ENCODE results near the gene PMM2. TPM values are rescaled to one million over a fixed set of nuclear protein-coding genes. Genes with fewer than 3 reads are reported as not detected.

PMM2 gene
- total RNA-seq, 1 experiment from 2014 or later = 35.2 TPM

DNA sequence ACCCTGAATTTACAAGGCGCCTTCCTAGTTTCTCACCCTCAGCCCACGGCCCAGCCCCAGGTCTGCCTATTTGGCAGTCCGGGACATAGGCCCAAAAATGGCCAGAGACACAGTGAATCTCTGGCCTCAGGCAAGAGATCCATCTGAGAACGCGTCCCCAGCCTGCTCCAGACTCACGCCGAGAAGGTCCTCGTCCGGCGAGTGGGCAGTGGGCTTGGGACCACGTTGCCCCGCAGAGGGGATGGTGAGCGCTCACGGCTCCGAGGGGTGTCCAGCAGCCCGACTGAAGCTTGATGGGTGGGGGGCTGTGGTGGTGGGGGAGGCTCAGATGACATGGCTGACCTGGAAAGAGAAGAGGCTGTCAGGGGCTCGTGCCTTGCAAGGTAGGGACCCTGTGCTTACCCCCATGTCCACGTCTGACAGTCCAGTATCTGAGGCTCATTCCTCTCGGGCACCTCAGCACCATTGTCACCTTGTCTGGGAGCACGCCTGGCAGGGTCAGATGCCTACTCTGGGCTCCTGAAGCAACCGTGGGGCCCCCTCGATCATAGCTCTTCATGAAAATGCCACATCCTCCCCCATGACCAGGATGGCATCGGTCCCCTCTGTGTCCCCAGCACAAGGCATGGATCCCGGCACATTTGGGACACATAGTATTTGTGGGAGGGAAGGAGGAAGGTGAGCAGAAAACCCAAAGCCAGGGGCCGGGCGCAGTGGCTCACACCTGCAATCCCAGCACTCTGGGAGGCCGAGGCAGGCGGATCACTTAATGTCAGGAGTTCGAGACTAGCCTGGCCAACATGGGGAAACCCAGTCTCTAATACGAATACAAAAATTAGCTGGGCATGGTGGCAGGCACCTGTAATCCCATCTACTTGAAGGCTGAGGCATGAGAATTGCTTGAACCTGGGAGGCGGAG, 61.6 kb downstream of the PMM2 start:
- Histone ChIP-seq H3K9me3 (ENCODE audit: low read length) (no peaks in the 10 kb centered on the region), H3K79me2 (ENCODE audit: low read length) (peaks cover 36% of the 10 kb centered on the region), H3K9ac (ENCODE audit: low read length) (no peak overlapping the region), H3K4me2 (ENCODE audit: low read length) (no peak overlapping the region), H3K27me3 (ENCODE audit: low read length) (no peaks in the 10 kb centered on the region), H3K27ac (ENCODE audit: low read length) (no peak overlapping the region), H3K36me3 (ENCODE audit: low read depth, low read length) (0 out of 2 replicates have a peak, but pooled peaks cover 4% of the 10 kb centered on the region), H4K20me1 (ENCODE audit: low read length) (peaks cover 9% of the 10 kb centered on the region), H3F3A (ENCODE audit: low read length, unreplicated experiment) (no peaks in the 10 kb centered on the region), H3K4me3 (ENCODE audit: low read length) (no peak overlapping the region), H3K4me1 (ENCODE audit: insufficient read depth, low read length) (no peaks in the 10 kb centered on the region), H3K9me2 (replicated peaks; ENCODE audit: low read length) (no peaks in the 10 kb centered on the region), H2AFZ (ENCODE audit: low read length) (no peak overlapping the region)
- POLR2A ChIA-PET (ENCODE audit: unreplicated experiment) = no interaction called here
- ATAC-seq (no peak), DNase-seq (no peak)
- TF ChIP-seq CTCF (conservative IDR thresholded peaks at IDR 0.05; ENCODE audit: low read depth, low read length) = no peak
- TF ChIP-seq EZH2 (IDR thresholded peaks at IDR 0.05; ENCODE audit: low read length, unreplicated experiment) = no peak
- TF ChIP-seq EZH2phosphoT487 (IDR thresholded peaks at IDR 0.05; ENCODE audit: borderline replicate concordance, low read length) = no peak
- no TSS peak for BruUV-seq (replicated peaks)
- intact Hi-C loops (cut with micrococcal nuclease) = no loop called here
- CTCF ChIA-PET = no interaction called here

GRCh38 chr16:8859913-8860881, 62.6 kb downstream of the PMM2 start:
- intact Hi-C loops (cut with micrococcal nuclease) = no loop called here
- Histone ChIP-seq H3F3A (ENCODE audit: low read length, unreplicated experiment) (no peaks in the 10 kb centered on the region), H3K9ac (ENCODE audit: low read length) (no peak overlapping the region), H3K27me3 (ENCODE audit: low read length) (no peaks in the 10 kb centered on the region), H3K4me1 (ENCODE audit: insufficient read depth, low read length) (peaks cover 3% of the 10 kb centered on the region; the same call in 1 of the 2 replicates), H3K4me3 (ENCODE audit: low read length) (no peak overlapping the region), H3K4me2 (ENCODE audit: low read length) (no peak overlapping the region), H4K20me1 (ENCODE audit: low read length) (peaks cover 12% of the 10 kb centered on the region), H3K9me3 (ENCODE audit: low read length) (no peaks in the 10 kb centered on the region), H3K9me2 (replicated peaks; ENCODE audit: low read length) (no peaks in the 10 kb centered on the region), H2AFZ (ENCODE audit: low read length) (no peak overlapping the region), H3K27ac (ENCODE audit: low read length) (no peak overlapping the region), H3K79me2 (ENCODE audit: low read length) (peaks cover 46% of the 10 kb centered on the region), H3K36me3 (ENCODE audit: low read depth, low read length) (0 out of 2 replicates have a peak, but pooled peaks cover under 1% of the 10 kb centered on the region)
- ChIA-PET POLR2A (ENCODE audit: unreplicated experiment) (no interaction called here), CTCF (no interaction called here)
- DNase-seq (no peak), ATAC-seq (no peak)
- BruUV-seq (replicated peaks) = no TSS peak
- TF ChIP-seq EZH2phosphoT487 (IDR thresholded peaks at IDR 0.05; ENCODE audit: borderline replicate concordance, low read length) (no peak), CTCF (conservative IDR thresholded peaks at IDR 0.05; ENCODE audit: low read depth, low read length) (no peak), EZH2 (IDR thresholded peaks at IDR 0.05; ENCODE audit: low read length, unreplicated experiment) (no peak)
